HepG2 (cell line): ENCODE measurements around the gene CCDC154. TPM values are rescaled to one million over a fixed set of nuclear protein-coding genes. Genes with fewer than 3 reads are reported as not detected.

Experiments
- ATAC-seq: fragments of 200-7000 bp; cut with Tn5 transposase; 3 replicates; pipeline ENCODE4 v1.9.1; 2020; ENCODE audit warnings: mild to moderate bottlenecking, moderate library complexity
- BruUV-seq: library from RNA; stranded (reverse); fragments of 400-500 nt; replicated peaks from 2 replicates; lab custom pipeline; 2021; lab: Mats Ljungman, UMichigan
- CTCF ChIA-PET: fragments of 300-600 bp; formaldehyde crosslinking; extraction: SDS; loops from one replicate; lab custom pipeline; 2021; ENCODE audit warnings: low total read pairs, inconsistent platforms, low intra/inter-chr PET ratio; lab: Yijun Ruan, JAX
- POLR2A ChIA-PET: fragments of 350-600 bp; sonication (Branson Sonifier 250); formaldehyde crosslinking; loops from one replicate; lab custom pipeline; 2020; ENCODE audit warnings: antibody characterized with exemption, inconsistent platforms; lab: Yijun Ruan, JAX
- DNase-seq: peaks from one replicate; pipeline ENCODE4 v3.0.0-alpha.2; 2015; ENCODE audit warnings: low spot score
- FAIRE-seq: peaks from 3 replicates; lab custom pipeline; 2011; peaks lifted over from hg19 to GRCh38; lab: Jason Lieb, UNC
- H2AFZ ChIP-seq: one replicate; pipeline ENCODE4 v1.6.1; 2011; ENCODE audit warnings: low read length, inconsistent platforms
- H3K27ac ChIP-seq: fragments of 300-600 bp; 3 replicates; pipeline ENCODE4 v1.8.0; 2011; ENCODE audit warnings: mixed run types, mild to moderate bottlenecking, mixed read lengths, low read length, inconsistent platforms; ENCODE audit not compliant: insufficient read depth; ENCODE audit errors: extremely low read length
- H3K27me3 ChIP-seq, 2 experiments: fragments of 200-600 bp in 1 of 2; 2 replicates in 1 of 2; 3 replicates in 1 of 2; pipeline versions ENCODE4 v1.6.0 to v1.8.0; 2011; ENCODE audit warnings: low read length in 2 of 2, mild to moderate bottlenecking in 2 of 2, moderate library complexity in 2 of 2, inconsistent platforms in 1 of 2; ENCODE audit not compliant: insufficient read depth in 2 of 2, control insufficient read depth in 1 of 2
- H3K36me3 ChIP-seq, 2 experiments: fragments of 200-600 bp in 1 of 2; replicated peaks in 1 of 2; 2 replicates in 1 of 2; 3 replicates in 1 of 2; pipeline versions ENCODE4 v1.5.1 to v1.8.0; 2011; ENCODE audit warnings: low read length in 2 of 2, inconsistent platforms in 1 of 2; ENCODE audit not compliant: insufficient read depth in 2 of 2, control insufficient read depth in 1 of 2
- H3K4me1 ChIP-seq: 2 replicates; pipeline ENCODE4 v1.5.1; 2012; ENCODE audit warnings: low read length, inconsistent platforms; ENCODE audit not compliant: insufficient read depth
- H3K4me2 ChIP-seq: 2 replicates; pipeline ENCODE4 v1.6.0; 2011; ENCODE audit warnings: low read depth, low read length, inconsistent platforms
- H3K4me3 ChIP-seq, 3 experiments: fragments of 200-600 bp in 1 of 3; sonication (generic), shearing (Covaris generic) in 1 of 3; replicated peaks in 1 of 3; 2 replicates each; pipeline ENCODE4 v1.5.1; 2011 to 2016; ENCODE audit warnings: low read length in 3 of 3, inconsistent platforms in 2 of 3, low read depth in 2 of 3, mild to moderate bottlenecking in 2 of 3, control low read depth in 1 of 3, mixed read lengths in 1 of 3; ENCODE audit not compliant: insufficient read depth in 1 of 3
- H3K79me2 ChIP-seq: one replicate; pipeline ENCODE4 v1.6.1; 2011; ENCODE audit warnings: low read length, inconsistent platforms; ENCODE audit not compliant: insufficient read depth
- H3K9ac ChIP-seq: 2 replicates; pipeline ENCODE4 v1.6.0; 2011; ENCODE audit warnings: mild to moderate bottlenecking, low read depth, low read length, inconsistent platforms; ENCODE audit not compliant: insufficient read depth
- H3K9me3 ChIP-seq: 2 replicates; pipeline ENCODE4 v1.5.1; 2012; ENCODE audit warnings: mild to moderate bottlenecking, low read length
- H4K20me1 ChIP-seq: 2 replicates; pipeline ENCODE4 v1.6.0; 2011; ENCODE audit warnings: inconsistent platforms, mild to moderate bottlenecking, low read length, moderate library complexity; ENCODE audit not compliant: insufficient read depth
- BCL3 ChIP-seq: sonication (generic); formaldehyde crosslinking; IDR thresholded peaks from 2 replicates; pipeline ENCODE4 v1.5.1; 2020; ENCODE audit warnings: mild to moderate bottlenecking, missing genetic modification reagents, moderate library complexity
- CHD2 ChIP-seq: IDR thresholded peaks from 2 replicates; pipeline ENCODE4 v1.6.1; 2011; ENCODE audit warnings: low read depth, low read length, improper control_type of control experiment
- E2F2 ChIP-seq: sonication (generic); formaldehyde crosslinking; IDR thresholded peaks from 2 replicates; pipeline ENCODE4 v1.4.0; 2020; ENCODE audit warnings: missing genetic modification reagents, borderline replicate concordance
- HES4 ChIP-seq: sonication (generic); formaldehyde crosslinking; IDR thresholded peaks from 2 replicates; pipeline ENCODE4 v1.9.0; 2021; ENCODE audit warnings: mild to moderate bottlenecking, missing genetic modification reagents, borderline replicate concordance
- NR3C1 ChIP-seq: sonication (generic); formaldehyde crosslinking; IDR thresholded peaks from 2 replicates; pipeline ENCODE4 v1.4.0; 2020; ENCODE audit warnings: missing genetic modification reagents
- RAD21 ChIP-seq: fragments of 450-650 bp; formaldehyde crosslinking; IDR thresholded peaks from 2 replicates; pipeline ENCODE4 v1.5.0; 2020; ENCODE audit warnings: mild to moderate bottlenecking
- RXRA ChIP-seq: sonication (generic); formaldehyde crosslinking; IDR thresholded peaks from 2 replicates; pipeline ENCODE4 v1.5.1; 2020; ENCODE audit warnings: missing genetic modification reagents
- SKI ChIP-seq: fragments of 450-650 bp; IDR thresholded peaks from one replicate; pipeline ENCODE4 v1.6.1; 2018; ENCODE audit warnings: mild to moderate bottlenecking; ENCODE audit not compliant: partially characterized antibody
- TOE1 ChIP-seq: sonication (generic); formaldehyde crosslinking; IDR thresholded peaks from 2 replicates; pipeline ENCODE4 v1.4.0; 2020; ENCODE audit warnings: mild to moderate bottlenecking, missing genetic modification reagents
- TSC22D2 ChIP-seq: sonication (generic); formaldehyde crosslinking; IDR thresholded peaks from 2 replicates; pipeline ENCODE4 v1.5.1; 2020; ENCODE audit warnings: missing genetic modification reagents, mild to moderate bottlenecking, borderline replicate concordance
- ZNF607 ChIP-seq: sonication (generic); formaldehyde crosslinking; IDR thresholded peaks from 2 replicates; pipeline ENCODE4 v1.5.1; 2020; ENCODE audit warnings: missing genetic modification reagents, mild to moderate bottlenecking, borderline replicate concordance
- ZNF619 ChIP-seq: sonication (generic); formaldehyde crosslinking; IDR thresholded peaks from 2 replicates; pipeline ENCODE4 v1.4.0; 2020; ENCODE audit warnings: mild to moderate bottlenecking, missing genetic modification reagents
- ZNF629 ChIP-seq: sonication (generic); formaldehyde crosslinking; conservative IDR thresholded peaks from 2 replicates; pipeline ENCODE4 v1.5.0; 2020; ENCODE audit warnings: missing genetic modification reagents
- ZNF672 ChIP-seq: sonication (generic); formaldehyde crosslinking; IDR thresholded peaks from 2 replicates; pipeline ENCODE4 v1.8.1; 2022; ENCODE audit warnings: missing genetic modification reagents
- WGBS: methylation state at CpG from one replicate; pipeline ENCODE4 v1.1.6; 2017; ENCODE audit warnings: low lambda C conversion rate; 5-methylcytosine and 5-hydroxymethylcytosine counted together
- in situ Hi-C: cut with HindIII; loops from 2 replicates; pipeline ENCODE4 v1.10.0; 2017; ENCODE audit warnings: low pct_unique_long_range_greater_than_20kb; ENCODE audit not compliant: extremely low pct_ligation_motif_present
- intact Hi-C: fragments of 100-400 bp; cut with micrococcal nuclease; formaldehyde crosslinking; loops from one replicate; pipeline ENCODE4 v1.10.0; 2022; ENCODE audit not compliant: unreplicated experiment
- polyA plus RNA-seq, 8 experiments: library from polyadenylated mRNA; depleted of rRNA in 3 of 8; stranded (reverse) in 7 of 8; unstranded in 1 of 8; fragments of >200 nt; fragmentation: Illumina TruSeq in 4 of 8; extraction: Trizol in 4 of 8; gene quantifications; 2 replicates each; pipeline versions ENCODE4 v1.2.1 to v1.2.3, GENCODE V29; 2011 to 2016; ENCODE audit warnings: low read depth in 4 of 8, missing spikeins in 1 of 8, mixed read lengths in 1 of 8; ENCODE audit not compliant: insufficient read depth in 1 of 8
- total RNA-seq, 5 experiments: library from RNA; depleted of rRNA; stranded (reverse); fragments of >200 nt; fragmentation: Illumina TruSeq; extraction: Trizol; gene quantifications; 2 replicates each; pipeline ENCODE4 v1.2.3, GENCODE V29; 2016; ENCODE audit warnings: low read depth in 1 of 5
- TF ChIP-seq, protein P1 (sequence below): sonication (generic); formaldehyde crosslinking; IDR thresholded peaks from 2 replicates; pipeline ENCODE4 v1.4.0; 2020; ENCODE audit warnings: missing genetic modification reagents, borderline replicate concordance

The CCDC154 gene
- total and polyA plus RNA-seq, 2 of the 13 experiments (the other 11 are each of a cell fraction or from before 2014, with no cell fraction given): 0.92 to 1.5 TPM

DNA sequence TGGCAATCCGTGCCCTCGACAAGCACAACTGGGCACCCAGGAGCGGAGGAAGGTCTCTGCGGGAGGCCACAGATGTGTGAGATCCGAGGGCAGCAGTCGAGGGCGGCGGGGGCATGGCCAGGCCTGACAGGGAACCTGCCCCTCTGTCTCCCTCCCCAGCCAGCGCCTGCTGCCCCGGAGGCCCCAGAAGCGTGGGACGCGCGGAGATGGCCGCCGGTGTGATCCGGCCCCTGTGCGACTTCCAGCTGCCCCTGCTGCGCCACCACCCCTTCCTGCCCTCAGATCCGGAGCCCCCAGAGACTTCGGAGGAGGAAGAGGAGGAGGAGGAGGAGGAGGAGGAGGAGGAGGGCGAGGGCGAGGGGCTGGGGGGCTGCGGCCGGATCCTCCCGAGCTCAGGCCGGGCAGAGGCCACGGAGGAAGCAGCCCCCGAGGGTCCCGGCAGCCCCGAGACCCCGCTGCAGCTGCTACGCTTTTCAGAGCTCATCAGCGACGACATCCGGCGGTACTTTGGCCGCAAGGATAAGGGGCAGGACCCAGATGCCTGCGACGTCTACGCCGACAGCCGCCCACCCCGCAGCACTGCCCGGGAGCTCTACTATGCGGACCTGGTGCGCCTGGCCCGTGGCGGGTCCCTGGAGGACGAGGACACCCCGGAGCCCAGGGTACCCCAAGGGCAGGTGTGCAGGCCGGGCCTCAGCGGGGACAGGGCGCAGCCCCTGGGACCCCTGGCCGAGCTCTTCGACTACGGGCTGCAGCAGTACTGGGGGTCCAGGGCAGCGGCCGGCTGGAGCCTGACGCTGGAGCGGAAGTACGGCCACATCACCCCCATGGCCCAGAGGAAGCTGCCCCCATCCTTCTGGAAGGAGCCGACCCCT, 11.7 kb downstream of the CCDC154 start:
- POLR2A ChIA-PET: interaction anchor here (1.3 kb wide), 1 partner anchor 12 kb away, joined by 6 read pairs; the partner anchor contains the start of gene UQCC4
- TF ChIP-seq CHD2 (no peak), E2F2 (no peak), SKI (no peak), TOE1 (CRISPR knock-in tag) (no peak), ZNF629 (CRISPR knock-in tag) (no peak), NR3C1 (CRISPR knock-in tag) (no peak), HES4 (no peak), ZNF619 (CRISPR knock-in tag) (no peak), TSC22D2 (CRISPR knock-in tag) (no peak), RXRA (CRISPR knock-in tag) (no peak), RAD21 (CRISPR knock-in tag) (no peak), ZNF607 (CRISPR knock-in tag) (no peak), BCL3 (CRISPR knock-in tag) (no peak), ZNF672 (CRISPR knock-in tag) (no peak)
- TF ChIP-seq, protein P1, sequence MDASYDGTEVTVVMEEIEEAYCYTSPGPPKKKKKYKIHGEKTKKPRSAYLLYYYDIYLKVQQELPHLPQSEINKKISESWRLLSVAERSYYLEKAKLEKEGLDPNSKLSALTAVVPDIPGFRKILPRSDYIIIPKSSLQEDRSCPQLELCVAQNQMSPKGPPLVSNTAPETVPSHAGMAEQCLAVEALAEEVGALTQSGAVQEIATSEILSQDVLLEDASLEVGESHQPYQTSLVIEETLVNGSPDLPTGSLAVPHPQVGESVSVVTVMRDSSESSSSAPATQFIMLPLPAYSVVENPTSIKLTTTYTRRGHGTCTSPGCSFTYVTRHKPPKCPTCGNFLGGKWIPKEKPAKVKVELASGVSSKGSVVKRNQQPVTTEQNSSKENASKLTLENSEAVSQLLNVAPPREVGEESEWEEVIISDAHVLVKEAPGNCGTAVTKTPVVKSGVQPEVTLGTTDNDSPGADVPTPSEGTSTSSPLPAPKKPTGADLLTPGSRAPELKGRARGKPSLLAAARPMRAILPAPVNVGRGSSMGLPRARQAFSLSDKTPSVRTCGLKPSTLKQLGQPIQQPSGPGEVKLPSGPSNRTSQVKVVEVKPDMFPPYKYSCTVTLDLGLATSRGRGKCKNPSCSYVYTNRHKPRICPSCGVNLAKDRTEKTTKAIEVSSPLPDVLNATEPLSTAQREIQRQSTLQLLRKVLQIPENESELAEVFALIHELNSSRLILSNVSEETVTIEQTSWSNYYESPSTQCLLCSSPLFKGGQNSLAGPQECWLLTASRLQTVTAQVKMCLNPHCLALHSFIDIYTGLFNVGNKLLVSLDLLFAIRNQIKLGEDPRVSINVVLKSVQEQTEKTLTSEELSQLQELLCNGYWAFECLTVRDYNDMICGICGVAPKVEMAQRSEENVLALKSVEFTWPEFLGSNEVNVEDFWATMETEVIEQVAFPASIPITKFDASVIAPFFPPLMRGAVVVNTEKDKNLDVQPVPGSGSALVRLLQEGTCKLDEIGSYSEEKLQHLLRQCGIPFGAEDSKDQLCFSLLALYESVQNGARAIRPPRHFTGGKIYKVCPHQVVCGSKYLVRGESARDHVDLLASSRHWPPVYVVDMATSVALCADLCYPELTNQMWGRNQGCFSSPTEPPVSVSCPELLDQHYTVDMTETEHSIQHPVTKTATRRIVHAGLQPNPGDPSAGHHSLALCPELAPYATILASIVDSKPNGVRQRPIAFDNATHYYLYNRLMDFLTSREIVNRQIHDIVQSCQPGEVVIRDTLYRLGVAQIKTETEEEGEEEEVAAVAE: no peak

More for the DNA sequence above, 11.7 kb downstream of the CCDC154 start:
- no peak overlapping the region for H3K4me2 ChIP-seq
- H3K4me3 ChIP-seq: no peak overlapping the region
- DNase-seq (no peak), ATAC-seq (no peak), FAIRE-seq (no peak)
- H2AFZ ChIP-seq: no peak overlapping the region
- H4K20me1 ChIP-seq: no peaks in the 10 kb centered on the region
- peaks cover 10 to 38% of the 10 kb centered on the region in 2 experiments for H3K27me3 ChIP-seq
- no peak overlapping the region for H3K9ac ChIP-seq
- no peak overlapping the region for H3K27ac ChIP-seq
- CTCF ChIA-PET: no interaction called here
- peaks cover 63% of the 10 kb centered on the region for H3K4me1 ChIP-seq
- H3K79me2 ChIP-seq: no peaks in the 10 kb centered on the region
- WGBS: 93% methylated on average over 30 of the region's 63 CpGs
- H3K9me3 ChIP-seq: no peaks in the 10 kb centered on the region
- no peaks in the 10 kb centered on the region for H3K36me3 ChIP-seq
- in situ Hi-C loops (no loop called here), intact Hi-C loops (no loop called here)
- no TSS peak for BruUV-seq
